Measurements from ENCODE around the gene MRPL34.

The MRPL34 gene

DNA sequence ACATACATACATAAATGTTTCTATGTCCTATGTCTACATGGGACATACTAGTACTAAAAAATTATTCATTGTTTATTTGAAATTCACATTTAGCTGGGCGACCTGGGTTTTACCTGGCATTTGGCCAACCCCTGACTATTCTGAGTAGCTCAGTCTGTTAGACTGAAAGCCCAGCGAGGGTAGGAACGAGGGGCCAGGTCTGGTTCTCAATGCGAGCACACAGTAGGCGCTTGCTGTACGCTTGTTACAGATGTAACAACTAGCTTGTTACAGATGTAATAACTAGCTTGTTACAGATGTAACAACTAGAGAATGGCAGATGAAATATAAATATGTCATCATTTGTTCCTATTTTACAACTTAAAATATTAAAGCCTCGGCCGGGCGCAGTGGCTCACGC lies 29.9 kb downstream of the MRPL34 start:
- Histone ChIP-seq H3K27ac (peak overlapping the region in 12 of 21 experiments; percentile 16 to 94 (median 85)), H3K4me3 (peak overlapping the region in 1 of 7 experiments; percentile 53)

DNA sequence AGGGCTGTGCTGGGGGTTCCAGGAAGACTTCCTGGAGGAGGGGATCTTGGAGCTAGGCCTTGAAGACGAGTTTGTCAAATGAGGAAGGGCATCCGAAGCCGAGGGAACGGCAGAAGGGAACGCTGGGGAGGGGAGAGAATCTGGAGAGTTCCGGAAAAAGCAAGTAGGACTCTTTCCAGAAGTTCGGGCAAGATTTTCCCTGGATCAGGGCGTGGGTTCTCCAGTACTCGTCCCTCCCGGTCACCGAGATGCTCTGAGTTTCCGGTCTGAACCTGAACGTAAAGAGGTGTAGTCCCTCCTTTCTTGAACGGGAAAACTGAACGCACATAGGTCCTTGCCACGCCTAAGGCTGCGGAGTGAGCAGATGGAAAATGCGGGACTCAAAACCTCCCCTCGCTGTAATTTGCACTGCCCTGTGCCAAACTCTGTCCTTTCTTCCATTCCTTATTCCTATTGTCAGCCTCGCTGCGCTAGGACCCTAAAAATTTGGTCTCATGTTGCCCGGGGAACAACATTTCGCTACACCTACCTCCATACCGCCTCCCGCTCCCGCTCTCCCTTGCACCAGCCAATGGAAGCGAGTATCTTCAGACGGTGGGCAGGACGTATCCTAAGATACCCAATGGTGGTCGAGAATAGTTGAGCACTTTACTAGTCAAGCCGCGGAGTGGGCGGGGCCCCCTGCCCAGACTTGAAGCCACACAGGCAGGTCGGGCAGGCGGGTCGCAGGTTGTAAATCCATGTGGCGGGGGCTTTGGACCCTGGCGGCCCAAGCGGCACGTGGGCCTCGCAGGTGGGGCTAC lies 31.4 kb downstream of the MRPL34 start, which contains the start of gene GTPBP3:
Gene GTPBP3, plus strand, starts transcription at position 682 of the 803 bp plus-strand sequence. Its CDS starts 59 bp downstream, at position 741.
- H3K4me3 ChIP-seq, result peak within 1 kb of the TSS; percentile 53 to 84 (median 72)
- peak within 1 kb of the TSS; percentile 56 to 98 (median 93) for H3K27ac ChIP-seq

DNA sequence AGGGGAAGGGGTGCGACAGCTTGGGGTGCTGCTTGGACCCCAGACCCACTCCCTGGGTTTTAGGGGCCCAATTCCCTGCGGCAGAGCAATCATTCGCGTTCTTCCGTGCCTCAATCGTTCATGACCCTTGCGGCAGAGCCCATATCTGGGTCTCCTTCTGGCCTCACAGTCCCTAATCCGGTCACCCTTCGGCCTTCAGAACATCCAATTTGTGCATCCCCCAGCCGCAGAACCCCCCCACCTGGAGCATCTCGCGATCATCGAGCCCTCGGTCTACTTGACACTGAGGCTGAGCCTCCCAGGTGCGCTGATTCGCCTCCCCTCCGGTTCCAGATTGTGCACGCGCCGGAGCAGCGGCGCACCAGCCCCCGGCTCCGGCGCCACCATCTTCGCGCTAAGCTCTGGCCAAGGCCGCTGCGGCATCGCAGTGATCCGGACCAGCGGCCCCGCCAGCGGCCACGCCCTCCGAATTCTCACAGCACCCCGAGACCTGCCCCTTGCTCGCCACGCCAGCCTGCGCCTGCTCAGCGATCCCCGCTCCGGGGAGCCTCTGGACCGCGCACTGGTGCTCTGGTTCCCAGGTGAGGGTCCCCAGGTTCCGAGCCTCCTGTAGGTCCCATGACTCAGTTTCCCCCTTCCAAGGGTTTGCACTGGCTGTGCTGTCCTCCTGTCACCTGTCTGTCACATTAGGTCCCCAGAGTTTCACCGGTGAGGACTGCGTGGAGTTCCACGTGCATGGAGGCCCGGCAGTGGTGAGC lies 32.2 kb downstream of the MRPL34 start:
- peak overlapping the region in 20 of 21 experiments; percentile 54 to 98 (median 92) for H3K27ac ChIP-seq
- H3K4me3 ChIP-seq, result peak overlapping the region; percentile 53 to 84 (median 72)

DNA sequence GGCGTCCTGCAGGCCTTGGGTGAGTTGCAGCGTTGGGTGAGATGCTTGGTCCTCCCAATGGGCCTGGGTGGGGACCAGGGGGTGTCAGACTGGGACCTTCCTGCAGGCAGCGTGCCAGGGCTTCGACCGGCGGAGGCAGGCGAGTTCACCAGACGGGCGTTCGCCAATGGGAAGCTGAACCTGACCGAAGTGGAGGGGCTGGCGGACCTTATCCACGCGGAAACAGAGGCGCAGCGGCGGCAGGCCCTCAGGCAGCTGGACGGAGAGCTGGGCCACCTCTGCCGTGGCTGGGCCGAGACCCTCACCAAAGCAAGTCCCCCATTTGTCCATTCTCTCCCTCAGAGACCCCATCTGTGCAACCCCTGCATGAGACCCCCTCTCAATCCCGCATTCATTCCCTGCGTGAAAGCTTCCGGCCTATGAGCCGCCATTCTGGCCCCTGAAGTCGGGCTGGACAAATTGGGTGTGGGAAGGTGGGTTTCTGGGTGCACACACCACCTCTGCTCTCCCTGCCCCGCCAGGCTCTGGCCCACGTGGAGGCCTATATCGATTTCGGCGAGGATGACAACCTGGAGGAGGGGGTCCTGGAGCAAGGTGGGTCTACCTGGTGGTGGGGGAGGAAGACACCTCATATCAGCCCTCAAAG lies 32.9 kb downstream of the MRPL34 start:
- peak overlapping the region in 5 of 7 experiments; percentile 55 to 84 (median 78) for H3K4me3 ChIP-seq
- H3K27ac ChIP-seq, result peak overlapping the region in 2 of 21 experiments; percentile 93 to 94

DNA sequence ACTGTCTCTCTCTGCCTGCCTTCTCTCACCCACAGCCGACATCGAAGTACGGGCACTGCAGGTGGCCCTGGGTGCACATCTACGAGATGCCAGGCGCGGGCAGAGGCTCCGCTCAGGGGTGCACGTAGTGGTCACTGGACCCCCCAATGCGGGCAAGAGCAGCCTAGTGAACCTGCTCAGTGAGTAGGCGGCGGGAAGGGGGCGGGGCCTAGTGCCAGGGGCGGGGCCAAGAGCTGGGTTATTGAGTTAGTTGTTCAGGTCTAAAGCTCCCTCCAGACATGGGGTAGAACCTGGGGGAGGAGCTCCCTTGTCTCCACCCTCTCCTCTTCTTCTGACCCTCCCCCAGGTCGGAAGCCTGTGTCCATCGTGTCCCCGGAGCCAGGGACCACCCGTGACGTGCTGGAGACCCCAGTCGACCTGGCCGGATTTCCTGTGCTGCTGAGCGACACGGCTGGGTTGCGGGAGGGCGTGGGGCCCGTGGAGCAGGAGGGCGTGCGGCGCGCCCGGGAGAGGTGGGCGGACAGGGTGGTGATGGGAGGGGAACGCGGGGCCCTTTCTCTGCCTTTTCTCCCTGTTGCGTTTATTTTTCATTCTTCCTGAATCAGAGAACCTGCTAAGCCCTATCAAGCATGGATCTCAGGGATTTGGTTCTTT lies 33.5 kb downstream of the MRPL34 start:
- H3K4me3 ChIP-seq, result no peak overlapping the region
- H3K27ac ChIP-seq, result no peak overlapping the region

- Histone ChIP-seq H3K27ac (no peak overlapping the region), H3K4me3 (no peak overlapping the region)
These were observed 34.7 kb downstream of the MRPL34 start for GRCh38 chr19:17340302-17340870.

GRCh38 chr19:17340871-17341357 lies 35.2 kb downstream of the MRPL34 start:
- no peak overlapping the region for H3K4me3 ChIP-seq
- no peak overlapping the region for H3K27ac ChIP-seq

DNA sequence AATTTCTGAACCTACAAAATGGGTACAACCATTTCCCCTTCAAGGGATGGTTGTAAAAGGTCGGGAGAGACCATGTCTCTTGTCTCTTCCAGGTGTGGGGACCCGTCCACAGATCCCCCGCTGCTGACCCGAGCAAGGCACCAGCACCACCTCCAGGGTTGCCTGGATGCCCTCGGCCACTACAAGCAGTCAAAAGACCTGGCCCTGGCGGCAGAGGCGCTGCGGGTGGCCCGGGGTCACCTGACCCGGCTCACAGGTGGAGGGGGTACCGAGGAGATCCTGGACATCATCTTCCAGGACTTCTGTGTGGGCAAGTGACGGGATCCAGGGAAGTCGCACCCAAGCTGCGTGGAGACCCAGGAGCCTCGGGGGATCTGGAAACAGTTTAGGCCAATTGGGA lies 35.7 kb downstream of the MRPL34 start:
- no peak overlapping the region for H3K4me3 ChIP-seq
- no peak overlapping the region for H3K27ac ChIP-seq

GRCh38 chr19:17341845-17342244 lies 36.2 kb downstream of the MRPL34 start:
- H3K4me3 ChIP-seq, result no peak overlapping the region
- no peak overlapping the region for H3K27ac ChIP-seq

DNA sequence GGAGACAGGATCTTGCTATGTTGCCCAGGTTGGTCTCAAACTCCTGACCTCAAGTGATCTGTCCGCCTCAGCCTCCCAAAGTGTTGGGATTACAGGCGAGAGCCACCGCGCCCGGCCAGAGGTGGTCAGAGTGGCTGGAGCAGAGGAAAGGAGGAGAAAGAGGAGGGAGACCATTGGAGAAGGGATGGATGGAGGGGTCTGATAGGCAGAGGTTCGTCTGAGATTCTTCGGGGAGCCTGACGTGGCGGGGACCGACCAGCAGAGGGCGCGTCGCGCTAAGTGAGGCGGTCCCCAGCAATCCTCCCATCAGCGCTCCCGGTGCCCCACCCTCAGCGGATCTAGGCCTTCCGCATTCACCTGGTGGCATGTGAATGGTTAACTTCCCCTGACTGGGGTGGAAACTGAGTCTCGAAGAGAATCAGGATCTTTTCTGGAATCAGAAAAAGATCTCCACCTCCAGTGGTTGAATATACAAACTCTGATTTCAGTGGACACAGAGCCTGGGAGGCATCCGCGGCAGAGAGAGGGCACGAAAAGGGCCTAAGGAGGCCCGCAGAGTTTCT lies 40.5 kb downstream of the MRPL34 start:
- no peak overlapping the region for H3K4me3 ChIP-seq
- peak overlapping the region in 14 of 21 experiments; percentile 13 to 80 (median 66) for H3K27ac ChIP-seq

DNA sequence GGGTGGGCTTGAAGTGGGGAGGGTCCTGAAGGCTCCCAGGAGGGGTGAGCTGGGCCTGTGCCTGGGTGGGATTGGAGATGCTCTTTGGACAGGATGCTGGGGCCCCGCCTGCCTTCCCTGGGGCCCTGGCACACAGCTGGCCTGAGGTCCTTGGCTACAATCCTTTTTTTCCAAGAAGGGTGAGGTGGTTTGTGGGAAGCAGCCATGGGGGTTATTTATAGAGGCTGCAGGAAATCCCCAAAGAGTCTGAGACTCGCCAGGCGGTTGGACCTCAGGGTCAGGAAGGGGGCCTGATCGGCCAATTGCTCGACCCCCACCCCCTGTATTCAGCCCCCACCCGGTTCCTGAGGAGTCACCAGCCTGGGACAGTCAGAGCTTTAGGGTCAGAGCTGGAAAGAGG lies 41.7 kb downstream of the MRPL34 start:
- no peak overlapping the region for H3K4me3 ChIP-seq
- H3K27ac ChIP-seq, result peak overlapping the region in 17 of 21 experiments; percentile 13 to 80 (median 66)

DNA sequence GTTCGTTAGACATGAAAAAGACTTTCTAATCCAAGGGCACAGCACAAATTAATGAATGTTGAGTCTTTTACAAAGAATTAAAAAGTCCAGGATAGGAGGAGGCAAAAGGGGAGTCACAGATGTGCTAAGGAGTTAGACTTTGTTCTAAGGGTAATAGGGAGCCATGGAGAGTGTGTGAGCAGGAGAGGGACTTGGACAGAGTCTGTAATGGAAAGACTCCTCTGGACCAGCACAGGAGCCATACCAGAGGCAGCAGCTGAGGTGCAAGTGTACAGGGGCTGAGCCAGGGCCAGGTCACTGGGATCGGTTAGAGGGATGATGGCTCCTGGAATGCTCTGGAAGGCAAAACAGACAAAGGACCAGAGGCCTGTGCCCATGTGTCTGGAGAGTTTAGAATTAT lies 42.2 kb downstream of the MRPL34 start:
- peak overlapping the region in 17 of 21 experiments; percentile 13 to 80 (median 66) for H3K27ac ChIP-seq
- no peak overlapping the region for H3K4me3 ChIP-seq

GRCh38 chr19:17348700-17349099 lies 43.0 kb downstream of the MRPL34 start:
- no peak overlapping the region for H3K4me3 ChIP-seq
- H3K27ac ChIP-seq, result peak overlapping the region in 14 of 21 experiments; percentile 27 to 80 (median 67)

GRCh38 chr19:17351815-17352435 lies 46.3 kb downstream of the MRPL34 start:
- Histone ChIP-seq H3K27ac (peak overlapping the region in 1 of 21 experiments; percentile 41), H3K4me3 (no peak overlapping the region)

GRCh38 chr19:17352608-17353280 lies 47.1 kb downstream of the MRPL34 start:
- no peak overlapping the region for H3K4me3 ChIP-seq
- peak overlapping the region in 2 of 21 experiments; percentile 16 to 41 for H3K27ac ChIP-seq

DNA sequence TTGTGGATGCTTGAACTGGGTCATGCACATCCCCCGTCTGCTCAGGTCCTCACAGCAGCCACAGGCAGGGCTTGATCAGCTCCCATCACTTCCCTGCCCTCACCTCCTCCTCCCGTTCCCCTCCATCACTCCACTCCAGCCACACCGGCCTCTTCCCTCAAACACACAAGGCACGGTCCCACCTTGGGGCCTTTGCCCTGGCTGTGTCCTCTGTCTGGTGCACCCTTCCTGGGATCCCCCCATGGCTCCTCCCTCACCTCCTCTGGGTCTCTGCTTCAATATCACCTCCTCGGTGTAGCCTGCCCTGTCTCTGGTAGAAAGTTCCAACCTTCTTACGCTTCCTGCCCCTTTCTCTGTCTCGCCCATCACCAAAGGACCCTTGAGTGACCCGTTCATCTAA lies 47.7 kb downstream of the MRPL34 start:
- H3K27ac ChIP-seq, result peak overlapping the region in 1 of 21 experiments; percentile 16

More for the DNA sequence above, 47.7 kb downstream of the MRPL34 start:
- no peak overlapping the region for H3K4me3 ChIP-seq
